ENCODE measurements around the gene ZNHIT2.

DNA sequence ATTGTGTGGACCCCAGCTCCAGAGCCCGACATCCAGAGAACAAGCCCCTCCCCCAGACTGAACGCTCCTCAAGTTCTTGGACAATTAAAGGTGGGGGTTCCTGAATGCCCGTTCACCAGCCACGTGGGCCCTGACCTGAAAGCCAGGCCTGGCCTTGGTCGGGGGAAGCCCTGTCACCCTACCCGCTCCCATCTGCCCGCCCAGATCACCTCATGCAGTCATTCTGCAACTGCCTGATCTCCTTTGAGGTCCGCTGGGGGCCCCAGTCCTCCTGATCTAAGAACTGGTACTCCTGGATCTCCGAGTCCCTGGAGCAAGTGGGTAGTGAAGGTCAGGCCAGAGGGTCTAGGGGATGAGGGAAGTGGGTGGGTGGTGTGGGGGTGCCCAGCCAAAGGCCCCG lies 50.1 kb downstream of the ZNHIT2 start:
- TF ChIP-seq, protein P1, sequence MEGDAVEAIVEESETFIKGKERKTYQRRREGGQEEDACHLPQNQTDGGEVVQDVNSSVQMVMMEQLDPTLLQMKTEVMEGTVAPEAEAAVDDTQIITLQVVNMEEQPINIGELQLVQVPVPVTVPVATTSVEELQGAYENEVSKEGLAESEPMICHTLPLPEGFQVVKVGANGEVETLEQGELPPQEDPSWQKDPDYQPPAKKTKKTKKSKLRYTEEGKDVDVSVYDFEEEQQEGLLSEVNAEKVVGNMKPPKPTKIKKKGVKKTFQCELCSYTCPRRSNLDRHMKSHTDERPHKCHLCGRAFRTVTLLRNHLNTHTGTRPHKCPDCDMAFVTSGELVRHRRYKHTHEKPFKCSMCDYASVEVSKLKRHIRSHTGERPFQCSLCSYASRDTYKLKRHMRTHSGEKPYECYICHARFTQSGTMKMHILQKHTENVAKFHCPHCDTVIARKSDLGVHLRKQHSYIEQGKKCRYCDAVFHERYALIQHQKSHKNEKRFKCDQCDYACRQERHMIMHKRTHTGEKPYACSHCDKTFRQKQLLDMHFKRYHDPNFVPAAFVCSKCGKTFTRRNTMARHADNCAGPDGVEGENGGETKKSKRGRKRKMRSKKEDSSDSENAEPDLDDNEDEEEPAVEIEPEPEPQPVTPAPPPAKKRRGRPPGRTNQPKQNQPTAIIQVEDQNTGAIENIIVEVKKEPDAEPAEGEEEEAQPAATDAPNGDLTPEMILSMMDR (IDR thresholded peaks at IDR 0.05; ENCODE audit: insufficient read depth, low read length), result no peak
- no peak for TF ChIP-seq POLR2AphosphoS5 (IDR thresholded peaks at IDR 0.05; ENCODE audit: low read depth)
- no peak for TF ChIP-seq GABPA (IDR thresholded peaks at IDR 0.05; ENCODE audit: low read depth)
- no peak for TF ChIP-seq REST (IDR thresholded peaks at IDR 0.05; ENCODE audit: insufficient replicate concordance, low read depth)

All from HL-60 (cell line).